Keratinocyte (primary cell): Measurements from ENCODE around the gene RORB. TPM values are rescaled to one million over a fixed set of nuclear protein-coding genes. Genes with fewer than 3 reads are reported as not detected.

Source experiments
- DNase-seq: peaks from one replicate; pipeline ENCODE4 v3.0.0-alpha.2; 2011; ENCODE audit warnings: low read depth, missing footprints, low spot score
- FAIRE-seq: peaks from 2 replicates; lab custom pipeline; 2011; peaks lifted over from hg19 to GRCh38; lab: Jason Lieb, UNC
- H2AFZ ChIP-seq: 2 replicates; pipeline ENCODE4 v1.6.0; 2012; ENCODE audit warnings: low read length, control low read depth, inconsistent platforms; ENCODE audit not compliant: control insufficient read depth
- H3K27ac ChIP-seq: 2 replicates; pipeline ENCODE4 v1.5.1; 2011; ENCODE audit warnings: low read length; ENCODE audit not compliant: control insufficient read depth, insufficient read depth
- H3K27me3 ChIP-seq: 3 replicates; pipeline ENCODE4 v1.6.0; 2011; ENCODE audit warnings: low read length; ENCODE audit not compliant: control insufficient read depth, insufficient read depth; ENCODE audit errors: extremely low read depth
- H3K36me3 ChIP-seq, 2 experiments: 2 replicates in 1 of 2; 3 replicates in 1 of 2; pipeline ENCODE4 v1.5.1; 2011; ENCODE audit warnings: low read length in 2 of 2, mild to moderate bottlenecking in 1 of 2; ENCODE audit not compliant: control insufficient read depth in 2 of 2, insufficient read depth in 2 of 2; ENCODE audit errors: extremely low read depth in 1 of 2
- H3K4me1 ChIP-seq: 3 replicates; pipeline ENCODE4 v1.5.1; 2011; ENCODE audit warnings: low read length; ENCODE audit not compliant: control insufficient read depth, insufficient read depth; ENCODE audit errors: extremely low read depth
- H3K4me2 ChIP-seq: 3 replicates; pipeline ENCODE4 v1.6.0; 2011; ENCODE audit warnings: low read depth, low read length; ENCODE audit not compliant: control insufficient read depth, insufficient read depth; ENCODE audit errors: extremely low read depth
- H3K4me3 ChIP-seq, 3 experiments: fragments of 200-600 bp in 1 of 3; sonication (generic) in 1 of 3; 2 replicates in 2 of 3; 3 replicates in 1 of 3; pipeline ENCODE4 v1.5.1; 2011 to 2016; ENCODE audit warnings: low read length in 3 of 3, mild to moderate bottlenecking in 3 of 3, control low read depth in 2 of 3, inconsistent platforms in 1 of 3, low read depth in 1 of 3, mixed read lengths in 1 of 3, mixed run types in 1 of 3, moderate library complexity in 1 of 3; ENCODE audit not compliant: control insufficient read depth in 2 of 3, insufficient read depth in 2 of 3; ENCODE audit errors: extremely low read depth in 1 of 3
- H3K79me2 ChIP-seq: 2 replicates; pipeline ENCODE4 v1.6.0; 2012; ENCODE audit warnings: low read length; ENCODE audit not compliant: control insufficient read depth, insufficient read depth
- H3K9ac ChIP-seq: 3 replicates; pipeline ENCODE4 v1.6.0; 2011; ENCODE audit warnings: low read length; ENCODE audit not compliant: control insufficient read depth, insufficient read depth; ENCODE audit errors: extremely low read depth
- H3K9me1 ChIP-seq: 3 replicates; pipeline ENCODE4 v1.6.0; 2011; ENCODE audit warnings: low read length; ENCODE audit not compliant: control insufficient read depth, insufficient read depth; ENCODE audit errors: extremely low read depth
- H3K9me3 ChIP-seq: 2 replicates; pipeline ENCODE4 v1.5.1; 2012; ENCODE audit warnings: low read depth, low read length; ENCODE audit not compliant: control insufficient read depth
- H4K20me1 ChIP-seq: 3 replicates; pipeline ENCODE4 v1.6.0; 2011; ENCODE audit warnings: low read length; ENCODE audit not compliant: control insufficient read depth, insufficient read depth; ENCODE audit errors: extremely low read depth
- EZH2 ChIP-seq: IDR thresholded peaks from one replicate; pipeline ENCODE4 v1.6.1; 2012; ENCODE audit warnings: inconsistent platforms, mild to moderate bottlenecking, low read length, moderate library complexity
- dilution Hi-C: fragments of 300-500 bp; cut with MboI; formaldehyde crosslinking; loops from one replicate; pipeline ENCODE4 v1.7.0; 2020; ENCODE audit warnings: low sequenced_read_pairs; ENCODE audit not compliant: extremely low pct_ligation_motif_present
- polyA plus RNA-seq, 5 experiments: library from polyadenylated mRNA; depleted of rRNA in 3 of 5; stranded (reverse) in 3 of 5; stranded (forward) in 1 of 5; unstranded in 1 of 5; fragments of >200 nt; gene quantifications; 1 replicate in 1 of 5; 2 replicates in 3 of 5; 3 replicates in 1 of 5; pipeline versions ENCODE4 v1.2.1 to v1.2.3, GENCODE V29; 2011 to 2012; ENCODE audit warnings: missing spikeins in 2 of 5, low read depth in 1 of 5, low replicate concordance in 1 of 5
- TF ChIP-seq, protein P1 (sequence below), 3 experiments: IDR thresholded peaks in 1 of 3; conservative IDR thresholded peaks in 1 of 3; optimal IDR thresholded peaks in 1 of 3; 2 replicates in 2 of 3; 3 replicates in 1 of 3; pipeline versions ENCODE3 to v1.5.1; 2011; ENCODE audit warnings: low read length in 3 of 3, mild to moderate bottlenecking in 3 of 3, moderate library complexity in 2 of 3, control low read depth in 1 of 3, inconsistent platforms in 1 of 3; ENCODE audit not compliant: insufficient read depth in 2 of 3; ENCODE audit errors: extremely low read depth in 1 of 3

RORB gene
- polyA plus RNA-seq, 1 donor (not counting 4 experiments of a cell fraction or from before 2014, with no cell fraction given): not detected

DNA sequence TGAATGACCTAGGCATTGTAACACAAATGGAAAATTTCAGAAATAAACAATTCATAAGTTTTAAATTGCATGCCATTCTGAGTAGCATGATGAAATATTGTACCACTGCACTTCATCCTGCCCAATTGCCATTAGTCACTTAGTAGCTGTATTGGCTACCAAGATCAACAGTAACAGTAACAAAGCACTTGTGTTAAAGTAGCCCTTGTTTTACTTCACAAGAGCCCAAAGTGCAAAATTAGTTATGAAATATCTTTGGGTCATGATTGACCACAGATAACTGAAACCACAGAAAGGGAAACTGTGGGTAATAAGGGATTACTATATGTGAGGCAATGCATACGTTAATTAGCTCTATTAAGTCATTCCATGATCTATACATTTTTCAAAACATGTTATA is 33.3 kb upstream of the RORB start:
- dilution Hi-C loops: no loop called here
- Histone ChIP-seq H3K27me3 (no peaks in the 10 kb centered on the region), H3K4me1 (no peaks in the 10 kb centered on the region), H3K4me3 (no peak overlapping the region), H3K9me1 (no peaks in the 10 kb centered on the region), H4K20me1 (no peaks in the 10 kb centered on the region), H3K79me2 (no peaks in the 10 kb centered on the region), H2AFZ (no peak overlapping the region), H3K36me3 (no peaks in the 10 kb centered on the region), H3K27ac (no peak overlapping the region), H3K9ac (no peak overlapping the region), H3K9me3 (no peaks in the 10 kb centered on the region), H3K4me2 (no peak overlapping the region)
- DNase-seq (no peak), FAIRE-seq (no peak)
- TF ChIP-seq EZH2: no peak
- TF ChIP-seq, protein P1, sequence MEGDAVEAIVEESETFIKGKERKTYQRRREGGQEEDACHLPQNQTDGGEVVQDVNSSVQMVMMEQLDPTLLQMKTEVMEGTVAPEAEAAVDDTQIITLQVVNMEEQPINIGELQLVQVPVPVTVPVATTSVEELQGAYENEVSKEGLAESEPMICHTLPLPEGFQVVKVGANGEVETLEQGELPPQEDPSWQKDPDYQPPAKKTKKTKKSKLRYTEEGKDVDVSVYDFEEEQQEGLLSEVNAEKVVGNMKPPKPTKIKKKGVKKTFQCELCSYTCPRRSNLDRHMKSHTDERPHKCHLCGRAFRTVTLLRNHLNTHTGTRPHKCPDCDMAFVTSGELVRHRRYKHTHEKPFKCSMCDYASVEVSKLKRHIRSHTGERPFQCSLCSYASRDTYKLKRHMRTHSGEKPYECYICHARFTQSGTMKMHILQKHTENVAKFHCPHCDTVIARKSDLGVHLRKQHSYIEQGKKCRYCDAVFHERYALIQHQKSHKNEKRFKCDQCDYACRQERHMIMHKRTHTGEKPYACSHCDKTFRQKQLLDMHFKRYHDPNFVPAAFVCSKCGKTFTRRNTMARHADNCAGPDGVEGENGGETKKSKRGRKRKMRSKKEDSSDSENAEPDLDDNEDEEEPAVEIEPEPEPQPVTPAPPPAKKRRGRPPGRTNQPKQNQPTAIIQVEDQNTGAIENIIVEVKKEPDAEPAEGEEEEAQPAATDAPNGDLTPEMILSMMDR (optimal IDR thresholded peaks at IDR 0.05 in 1 of 3, IDR thresholded peaks at IDR 0.05 in 1 of 3, conservative IDR thresholded peaks at IDR 0.05 in 1 of 3; ENCODE audit: extremely low read depth in 1 of 3, insufficient read depth in 2 of 3, low read length in 3 of 3): no peak

- dilution Hi-C loops: no loop called here
- no peaks in the 10 kb centered on the region for H4K20me1 ChIP-seq
- no peak overlapping the region for H3K9ac ChIP-seq
- H3K36me3 ChIP-seq: no peaks in the 10 kb centered on the region
- H3K79me2 ChIP-seq: no peaks in the 10 kb centered on the region
- H3K9me1 ChIP-seq: no peaks in the 10 kb centered on the region
- H3K27me3 ChIP-seq: no peaks in the 10 kb centered on the region
- FAIRE-seq (no peak), DNase-seq (no peak)
- no peak overlapping the region for H3K27ac ChIP-seq
- H3K4me1 ChIP-seq: no peaks in the 10 kb centered on the region
- no peak overlapping the region for H2AFZ ChIP-seq
- H3K4me3 ChIP-seq: no peak overlapping the region
- H3K9me3 ChIP-seq: no peaks in the 10 kb centered on the region
- no peak overlapping the region for H3K4me2 ChIP-seq
- no peak for TF ChIP-seq EZH2
- TF ChIP-seq, protein P1 (optimal IDR thresholded peaks at IDR 0.05 in 1 of 3, IDR thresholded peaks at IDR 0.05 in 1 of 3, conservative IDR thresholded peaks at IDR 0.05 in 1 of 3; ENCODE audit: extremely low read depth in 1 of 3, insufficient read depth in 2 of 3, low read length in 3 of 3): no peak
Observed at GRCh38 chr9:74478606-74479005, 18.5 kb upstream of the RORB start.
